ENCODE results near the gene WNT16.

Gene WNT16

DNA sequence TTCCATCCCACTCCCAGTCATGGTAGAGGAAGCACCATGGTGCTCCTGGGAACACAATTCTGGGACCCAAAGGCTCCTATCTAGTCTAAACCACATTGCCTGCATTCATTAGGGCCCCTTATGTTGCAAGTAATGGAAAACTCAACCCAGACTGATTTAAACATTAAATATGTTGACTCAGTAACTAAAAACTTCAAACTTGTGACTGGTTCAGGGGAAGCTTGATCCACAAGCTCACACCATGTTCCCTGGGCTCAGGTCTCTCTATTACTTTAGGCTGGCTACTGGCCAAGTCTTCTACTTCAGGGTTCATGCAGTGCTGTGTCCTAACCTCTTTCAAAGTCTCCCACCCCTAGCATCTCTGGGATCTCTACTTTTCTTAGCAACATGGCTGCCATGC is 13.1 kb downstream of the WNT16 start:
- no peaks in the 10 kb centered on the region for H3K9me3 ChIP-seq (ENCODE audit: low read length)
- H2AFZ ChIP-seq (ENCODE audit: low read depth, low read length): no peak overlapping the region
- no peak overlapping the region for H3K4me3 ChIP-seq (ENCODE audit: low read length)
- no peaks in the 10 kb centered on the region for H3K4me1 ChIP-seq (ENCODE audit: insufficient read depth, low read length)
- H3K27me3 ChIP-seq (ENCODE audit: insufficient read depth, low read length): no peaks in the 10 kb centered on the region
- no peaks in the 10 kb centered on the region for H3K36me3 ChIP-seq (ENCODE audit: insufficient read depth, low read length)

DNA sequence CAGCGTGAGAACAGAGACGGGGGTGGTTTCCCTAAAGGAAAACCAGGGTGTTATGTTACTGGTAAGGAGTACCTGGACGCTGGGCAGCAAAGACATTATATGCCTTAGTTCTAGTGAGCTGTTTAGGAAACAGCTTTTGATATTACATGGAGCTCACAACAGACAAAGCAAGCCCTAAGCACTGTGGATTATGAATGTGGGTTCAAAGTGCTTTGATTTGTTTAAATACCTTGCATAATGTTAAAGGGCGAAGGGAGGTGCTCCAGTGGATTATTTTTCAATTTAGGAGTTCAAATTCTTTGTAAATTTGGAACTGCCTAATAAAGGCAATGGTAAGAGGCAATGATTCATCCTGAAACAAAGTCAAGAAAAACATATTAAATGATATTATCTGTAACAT is 13.8 kb downstream of the WNT16 start:
- Histone ChIP-seq H3K4me1 (ENCODE audit: insufficient read depth, low read length) (peaks cover 5% of the 10 kb centered on the region), H3K4me3 (ENCODE audit: low read length) (no peak overlapping the region), H3K36me3 (ENCODE audit: insufficient read depth, low read length) (no peaks in the 10 kb centered on the region), H3K27me3 (ENCODE audit: insufficient read depth, low read length) (no peaks in the 10 kb centered on the region), H3K9me3 (ENCODE audit: low read length) (no peaks in the 10 kb centered on the region), H2AFZ (ENCODE audit: low read depth, low read length) (no peak overlapping the region)

DNA sequence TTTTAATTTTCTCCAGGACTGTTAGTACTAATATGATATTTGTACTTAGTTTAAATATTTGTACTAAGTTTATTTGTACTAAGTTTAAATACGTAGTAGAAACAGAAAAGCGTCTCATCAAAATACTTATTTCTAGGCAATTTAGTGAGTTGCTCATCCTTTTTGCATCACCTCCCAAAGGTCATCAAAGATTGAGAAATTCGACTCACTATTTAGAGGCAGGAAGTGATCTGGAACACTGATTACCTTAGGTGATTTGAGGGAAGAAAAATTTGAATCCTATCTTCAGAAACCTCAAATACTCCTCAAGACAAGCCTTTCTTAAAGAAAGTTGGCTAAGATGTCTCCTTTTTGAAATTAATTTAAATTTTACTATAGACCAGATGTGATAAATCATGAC is 14.5 kb downstream of the WNT16 start:
- H3K9me3 ChIP-seq (ENCODE audit: low read length): no peaks in the 10 kb centered on the region
- H3K27me3 ChIP-seq (ENCODE audit: insufficient read depth, low read length): no peaks in the 10 kb centered on the region
- H3K4me1 ChIP-seq (ENCODE audit: insufficient read depth, low read length): peaks cover 5% of the 10 kb centered on the region
- H2AFZ ChIP-seq (ENCODE audit: low read depth, low read length): no peak overlapping the region
- H3K4me3 ChIP-seq (ENCODE audit: low read length): no peak overlapping the region
- no peaks in the 10 kb centered on the region for H3K36me3 ChIP-seq (ENCODE audit: insufficient read depth, low read length)

DNA sequence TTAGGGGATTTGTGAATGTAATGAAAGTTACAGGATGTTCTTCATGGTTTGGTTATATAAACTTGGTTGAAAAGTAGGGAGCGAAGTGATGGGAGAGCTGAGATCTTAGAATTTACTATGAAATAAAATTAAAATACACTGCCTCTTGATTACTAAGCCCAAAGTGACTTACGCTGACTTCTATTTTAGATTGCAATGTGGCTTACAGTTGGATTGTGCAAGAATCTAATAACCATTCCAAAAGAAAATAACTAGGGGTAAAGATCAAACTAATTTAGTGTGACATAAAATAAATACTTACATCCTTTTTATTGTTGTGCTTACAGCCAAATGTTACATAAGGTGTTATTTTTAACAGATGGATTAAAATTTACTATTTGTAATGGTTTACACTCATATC is 15.3 kb downstream of the WNT16 start:
- Histone ChIP-seq H3K9me3 (ENCODE audit: low read length) (no peaks in the 10 kb centered on the region), H3K36me3 (ENCODE audit: insufficient read depth, low read length) (no peaks in the 10 kb centered on the region), H3K27me3 (ENCODE audit: insufficient read depth, low read length) (no peaks in the 10 kb centered on the region), H3K4me1 (ENCODE audit: insufficient read depth, low read length) (peaks cover 5% of the 10 kb centered on the region), H3K4me3 (ENCODE audit: low read length) (no peak overlapping the region), H2AFZ (ENCODE audit: low read depth, low read length) (no peak overlapping the region)

DNA sequence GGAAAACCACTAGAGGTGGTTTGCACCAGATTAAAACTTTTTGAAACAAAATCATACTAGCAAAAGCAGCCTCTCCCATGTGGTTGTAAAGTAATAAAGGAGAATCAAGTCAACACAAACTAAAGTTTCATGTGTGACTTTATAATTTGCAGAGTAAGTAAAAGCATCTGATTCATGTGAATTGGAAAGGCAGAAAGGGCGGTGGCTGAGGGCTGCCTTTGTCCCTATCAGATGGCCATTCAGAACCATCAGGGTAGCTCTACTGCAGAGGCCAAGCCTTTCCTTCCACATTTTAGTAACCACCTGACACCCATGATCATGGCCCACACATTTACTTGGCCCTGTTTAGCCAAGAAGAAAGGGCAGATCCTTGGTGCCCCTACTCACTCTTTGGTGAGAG is 15.7 kb downstream of the WNT16 start:
- Histone ChIP-seq H3K9me3 (ENCODE audit: low read length) (no peaks in the 10 kb centered on the region), H3K36me3 (ENCODE audit: insufficient read depth, low read length) (no peaks in the 10 kb centered on the region), H3K4me1 (ENCODE audit: insufficient read depth, low read length) (peaks cover 5% of the 10 kb centered on the region), H2AFZ (ENCODE audit: low read depth, low read length) (no peak overlapping the region), H3K4me3 (ENCODE audit: low read length) (no peak overlapping the region), H3K27me3 (ENCODE audit: insufficient read depth, low read length) (no peaks in the 10 kb centered on the region)

DNA sequence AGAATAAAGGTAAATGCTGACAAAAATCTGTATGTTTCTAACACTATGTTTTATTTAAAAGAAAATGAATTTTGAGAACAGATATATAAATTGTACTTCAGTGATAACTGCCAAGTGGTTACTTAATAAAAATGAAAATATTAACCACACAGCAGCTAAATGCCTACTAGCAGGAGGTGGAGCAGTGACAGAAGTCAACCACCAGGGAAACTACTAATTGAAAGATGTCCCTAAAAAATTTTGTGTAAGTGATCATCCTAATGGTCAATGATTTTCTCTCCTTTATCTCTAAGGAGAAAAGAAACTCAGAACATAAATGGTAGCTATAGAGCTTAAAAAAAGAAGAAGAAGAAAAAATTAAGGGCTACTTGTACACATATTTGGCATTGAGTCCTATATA is 22.9 kb downstream of the WNT16 start:
- Histone ChIP-seq H3K36me3 (ENCODE audit: insufficient read depth, low read length) (peaks cover 33% of the 10 kb centered on the region), H3K4me1 (ENCODE audit: insufficient read depth, low read length) (peaks cover 5% of the 10 kb centered on the region)

DNA sequence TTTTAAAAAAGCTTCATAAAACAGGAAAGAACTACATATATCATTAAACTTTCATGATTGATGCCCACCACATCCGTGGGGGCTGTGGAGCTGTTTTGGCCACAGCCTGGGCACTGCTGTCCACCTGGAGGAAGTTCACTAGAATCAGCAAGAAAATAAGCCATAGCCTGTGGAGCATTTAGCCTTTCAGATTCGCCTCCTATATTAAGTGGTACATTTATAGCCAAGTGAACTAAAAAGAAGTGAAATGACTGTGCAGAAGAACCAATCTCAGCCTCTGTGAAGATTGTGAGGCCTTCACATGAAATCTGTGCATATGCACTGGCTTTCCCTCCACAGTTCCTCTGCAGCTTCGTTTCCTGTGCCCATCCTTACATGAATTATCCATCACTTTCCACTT is 23.5 kb downstream of the WNT16 start:
- Histone ChIP-seq H3K4me3 (ENCODE audit: low read length) (no peak overlapping the region), H2AFZ (ENCODE audit: low read depth, low read length) (no peak overlapping the region), H3K27me3 (ENCODE audit: insufficient read depth, low read length) (no peaks in the 10 kb centered on the region), H3K4me1 (ENCODE audit: insufficient read depth, low read length) (peaks cover 3% of the 10 kb centered on the region), H3K9me3 (ENCODE audit: low read length) (no peaks in the 10 kb centered on the region), H3K36me3 (ENCODE audit: insufficient read depth, low read length) (peaks cover 38% of the 10 kb centered on the region)

More for the DNA sequence above, 22.9 kb downstream of the WNT16 start:
- H3K27me3 ChIP-seq (ENCODE audit: insufficient read depth, low read length): no peaks in the 10 kb centered on the region
- H3K9me3 ChIP-seq (ENCODE audit: low read length): no peaks in the 10 kb centered on the region
- H3K4me3 ChIP-seq (ENCODE audit: low read length): no peak overlapping the region
- H2AFZ ChIP-seq (ENCODE audit: low read depth, low read length): no peak overlapping the region

DNA sequence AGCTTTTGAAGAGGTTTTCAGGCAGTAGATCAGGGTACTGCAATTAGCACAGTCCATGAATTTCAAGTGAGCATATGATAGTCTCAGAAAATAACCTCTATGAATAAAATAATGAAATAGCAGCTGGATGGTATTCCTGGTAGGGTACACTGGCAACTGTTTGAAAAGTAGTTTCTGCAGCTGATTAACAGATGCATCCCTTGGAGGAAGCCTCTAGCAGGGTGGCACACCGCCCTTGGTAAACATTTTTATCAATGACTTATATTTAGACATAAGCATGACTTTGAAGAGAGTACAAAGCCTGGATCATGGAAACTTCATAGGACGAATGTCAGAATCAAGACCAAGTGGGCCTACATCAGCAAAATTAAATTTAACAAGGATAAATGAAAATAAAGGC is 26.8 kb downstream of the WNT16 start:
- Histone ChIP-seq H2AFZ (ENCODE audit: low read depth, low read length) (no peak overlapping the region), H3K4me3 (ENCODE audit: low read length) (no peak overlapping the region), H3K36me3 (ENCODE audit: insufficient read depth, low read length) (peaks cover 62% of the 10 kb centered on the region)

DNA sequence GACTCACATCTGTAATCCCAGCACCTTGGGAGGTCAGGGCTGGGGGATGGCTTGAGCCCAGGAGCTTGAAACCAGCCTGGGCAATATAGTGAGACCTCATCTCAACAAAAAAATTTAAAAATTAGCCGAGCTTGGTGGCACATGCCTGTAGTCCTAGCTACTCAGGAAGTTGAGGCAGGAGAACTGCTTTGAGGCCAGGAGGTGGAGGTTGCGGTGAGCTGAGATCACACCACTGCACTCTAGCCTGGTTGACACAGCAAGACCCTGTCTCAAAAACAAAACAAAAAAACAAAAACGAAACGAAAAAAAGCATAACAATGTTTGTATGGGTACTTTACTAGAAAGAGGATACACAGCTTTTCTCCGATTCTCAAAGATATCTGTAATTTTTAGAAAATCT is 31.8 kb downstream of the WNT16 start:
- Histone ChIP-seq H3K4me1 (ENCODE audit: insufficient read depth, low read length) (no peaks in the 10 kb centered on the region), H2AFZ (ENCODE audit: low read depth, low read length) (no peak overlapping the region), H3K36me3 (ENCODE audit: insufficient read depth, low read length) (peaks cover 71% of the 10 kb centered on the region), H3K4me3 (ENCODE audit: low read length) (no peak overlapping the region), H3K27me3 (ENCODE audit: insufficient read depth, low read length) (no peaks in the 10 kb centered on the region), H3K9me3 (ENCODE audit: low read length) (peaks cover 2% of the 10 kb centered on the region)

More for the DNA sequence above, 26.8 kb downstream of the WNT16 start:
- no peaks in the 10 kb centered on the region for H3K27me3 ChIP-seq (ENCODE audit: insufficient read depth, low read length)
- peaks cover 2% of the 10 kb centered on the region for H3K9me3 ChIP-seq (ENCODE audit: low read length)
- no peaks in the 10 kb centered on the region for H3K4me1 ChIP-seq (ENCODE audit: insufficient read depth, low read length)

DNA sequence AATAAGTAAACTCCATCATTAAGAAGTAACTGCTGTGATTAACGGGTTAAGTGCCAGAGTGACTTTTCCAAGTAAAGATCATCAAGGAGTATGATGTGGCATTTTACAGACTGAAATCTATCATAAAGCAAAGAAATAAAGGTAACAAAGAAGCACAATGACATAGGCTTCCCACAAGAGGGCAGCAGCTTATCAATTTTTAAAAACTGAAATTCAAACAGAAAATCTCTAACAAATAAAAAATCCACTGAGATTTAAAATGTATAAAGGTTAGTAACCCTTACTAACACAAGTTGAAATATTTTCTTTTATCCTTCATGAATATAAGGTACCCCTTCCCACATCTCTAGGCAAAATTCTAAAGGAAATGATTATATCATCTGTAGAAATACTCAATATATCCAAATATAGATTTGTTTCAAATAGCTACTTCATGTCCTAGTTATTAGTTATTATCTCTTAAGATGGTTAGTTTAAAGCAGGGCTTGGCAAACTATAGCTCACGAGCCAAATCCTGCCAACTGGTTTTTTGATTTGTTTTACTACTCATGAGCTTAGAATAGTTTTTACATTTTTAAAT is 38.1 kb downstream of the WNT16 start:
- Histone ChIP-seq H3K36me3 (ENCODE audit: insufficient read depth, low read length) (peaks cover 56% of the 10 kb centered on the region), H2AFZ (ENCODE audit: low read depth, low read length) (no peak overlapping the region), H3K4me1 (ENCODE audit: insufficient read depth, low read length) (no peaks in the 10 kb centered on the region), H3K9me3 (ENCODE audit: low read length) (peaks cover 3% of the 10 kb centered on the region), H3K27me3 (ENCODE audit: insufficient read depth, low read length) (no peaks in the 10 kb centered on the region), H3K4me3 (ENCODE audit: low read length) (no peak overlapping the region)

DNA sequence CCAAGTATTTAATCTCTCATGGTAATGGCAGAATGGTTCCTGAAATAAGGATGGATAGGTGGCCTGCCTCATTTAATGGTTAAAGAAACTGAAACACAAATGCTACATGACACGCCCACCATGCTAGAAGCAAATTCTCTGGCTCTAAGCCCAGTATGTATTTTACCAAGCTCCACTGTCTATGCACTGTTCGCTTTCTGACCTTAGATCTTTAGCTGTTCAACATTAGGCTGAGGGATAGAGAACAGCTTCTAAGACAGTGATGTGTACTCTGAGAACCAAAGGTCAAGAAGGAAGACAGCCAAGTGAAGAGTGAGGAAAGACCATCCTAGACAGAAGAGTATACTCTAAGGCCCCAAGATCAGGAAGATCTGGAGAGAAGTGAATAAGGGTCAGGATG is 40.7 kb downstream of the WNT16 start:
- Histone ChIP-seq H3K9me3 (ENCODE audit: low read length) (peaks cover 3% of the 10 kb centered on the region), H3K4me1 (ENCODE audit: insufficient read depth, low read length) (no peaks in the 10 kb centered on the region), H3K36me3 (ENCODE audit: insufficient read depth, low read length) (peaks cover 40% of the 10 kb centered on the region), H3K4me3 (ENCODE audit: low read length) (no peak overlapping the region), H2AFZ (ENCODE audit: low read depth, low read length) (no peak overlapping the region), H3K27me3 (ENCODE audit: insufficient read depth, low read length) (no peaks in the 10 kb centered on the region)

DNA sequence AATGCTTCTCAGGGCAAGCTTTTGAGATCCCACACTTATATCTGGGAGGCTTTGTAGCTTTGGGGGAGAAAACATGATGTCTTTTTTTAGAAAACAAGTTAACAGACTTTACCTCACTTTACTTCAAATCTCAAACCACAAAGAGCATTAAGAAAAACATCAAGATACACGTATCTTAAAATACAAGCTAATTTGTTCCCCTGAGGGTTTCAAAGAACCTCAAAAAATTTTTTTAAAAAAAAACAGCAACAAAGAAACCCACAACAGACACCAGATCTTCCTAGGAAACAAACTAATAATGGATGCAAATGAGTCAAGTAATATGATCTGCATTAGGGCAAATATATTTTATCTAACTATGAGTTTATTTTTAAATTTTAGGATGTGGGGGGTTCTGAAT is 42.6 kb downstream of the WNT16 start:
- Histone ChIP-seq H3K36me3 (ENCODE audit: insufficient read depth, low read length) (peaks cover 47% of the 10 kb centered on the region), H3K27me3 (ENCODE audit: insufficient read depth, low read length) (no peaks in the 10 kb centered on the region), H3K4me1 (ENCODE audit: insufficient read depth, low read length) (no peaks in the 10 kb centered on the region), H3K4me3 (ENCODE audit: low read length) (no peak overlapping the region), H2AFZ (ENCODE audit: low read depth, low read length) (no peak overlapping the region), H3K9me3 (ENCODE audit: low read length) (no peaks in the 10 kb centered on the region)

DNA sequence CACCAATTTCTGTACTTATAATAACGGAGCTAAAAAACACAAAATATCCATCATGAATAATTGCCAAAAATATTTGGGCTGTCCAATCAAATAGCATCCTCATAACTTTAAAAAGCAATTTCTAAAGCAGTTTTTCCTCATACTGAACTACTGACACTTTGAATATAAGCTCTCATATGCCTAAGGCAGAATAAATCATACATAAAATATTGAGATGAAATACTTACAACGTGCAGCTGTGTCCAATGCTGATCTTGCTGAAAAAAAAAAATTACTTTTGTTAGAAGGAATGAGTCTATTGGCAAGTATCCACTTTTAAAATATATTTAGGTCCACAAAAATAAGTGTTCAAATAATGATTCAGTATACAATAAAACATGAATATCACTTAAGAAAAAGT is 43.1 kb downstream of the WNT16 start:
- Histone ChIP-seq H3K9me3 (ENCODE audit: low read length) (no peaks in the 10 kb centered on the region), H2AFZ (ENCODE audit: low read depth, low read length) (no peak overlapping the region), H3K4me3 (ENCODE audit: low read length) (no peak overlapping the region), H3K4me1 (ENCODE audit: insufficient read depth, low read length) (no peaks in the 10 kb centered on the region), H3K27me3 (ENCODE audit: insufficient read depth, low read length) (no peaks in the 10 kb centered on the region), H3K36me3 (ENCODE audit: insufficient read depth, low read length) (peaks cover 51% of the 10 kb centered on the region)

DNA sequence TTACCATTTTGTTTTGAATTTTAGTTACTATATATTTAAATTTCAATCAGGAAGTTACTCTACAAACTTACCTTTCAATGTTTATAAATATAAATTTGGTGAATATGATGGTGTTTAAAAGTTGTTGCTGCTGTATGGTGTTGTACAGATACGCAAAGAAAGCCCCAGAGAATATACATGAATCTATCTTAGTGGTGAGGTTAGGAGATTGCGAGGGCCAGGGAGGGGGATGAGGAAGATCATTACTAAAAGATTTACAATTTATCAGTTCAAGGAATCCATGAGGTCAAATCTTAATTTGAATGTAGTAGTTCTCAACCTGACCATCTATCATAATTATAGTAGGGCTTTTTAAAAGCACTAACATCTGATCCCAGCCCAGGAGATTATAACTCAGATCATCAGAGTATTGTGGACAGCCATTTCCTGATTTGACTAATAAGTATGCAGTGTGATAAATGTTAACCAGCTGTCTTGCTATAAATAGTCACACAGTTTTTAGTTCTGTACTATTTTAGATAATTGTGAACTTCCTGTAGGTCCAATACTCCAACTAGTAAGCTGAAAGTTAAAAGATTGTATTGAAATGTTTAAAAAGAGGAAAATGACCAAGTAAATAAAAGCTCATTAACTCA is 43.7 kb downstream of the WNT16 start:
- Histone ChIP-seq H3K9me3 (ENCODE audit: low read length) (no peaks in the 10 kb centered on the region), H3K4me1 (ENCODE audit: insufficient read depth, low read length) (no peaks in the 10 kb centered on the region), H3K27me3 (ENCODE audit: insufficient read depth, low read length) (no peaks in the 10 kb centered on the region), H3K36me3 (ENCODE audit: insufficient read depth, low read length) (peaks cover 57% of the 10 kb centered on the region), H3K4me3 (ENCODE audit: low read length) (no peak overlapping the region), H2AFZ (ENCODE audit: low read depth, low read length) (no peak overlapping the region)

All from neuron (in vitro differentiated cells).